ENCODE results near the gene RSRC1. TPM values are rescaled to one million over a fixed set of nuclear protein-coding genes. Genes with fewer than 3 reads are reported as not detected.

Gene RSRC1
- total and polyA plus RNA-seq, 2 of the 8 experiments (the other 6 are each of a cell fraction or from before 2014, with no cell fraction given) = 2.0 to 27.9 TPM

DNA sequence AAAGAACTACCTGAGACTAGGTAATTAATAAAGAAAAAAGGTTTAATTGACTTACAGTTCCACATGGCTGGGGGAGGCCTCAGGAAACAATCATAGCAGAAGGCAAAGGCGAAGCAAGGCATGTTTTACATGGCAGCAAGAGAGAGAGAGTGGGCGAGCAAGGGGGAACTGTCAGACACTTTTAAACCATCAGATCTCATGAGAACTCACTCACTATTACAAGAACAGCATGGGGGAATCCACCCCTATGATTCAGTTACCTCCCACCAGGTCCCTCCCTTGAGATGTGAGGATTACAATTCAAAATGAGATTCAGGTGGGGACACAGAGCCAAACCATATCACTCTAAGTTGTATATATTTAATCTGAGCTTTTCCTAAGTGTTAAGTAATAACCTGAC, 382.1 kb downstream of the RSRC1 start:
- 95% methylated on average over 2 of the region's 2 CpGs; no CpG with 5 or more reads in 1 of the 2 experiments for WGBS, 2 experiments (ENCODE audit: extremely low coverage in 1 of 2, insufficient coverage in 1 of 2, insufficient read length in 1 of 2, insufficient replicate concordance in 2 of 2, low coverage in 1 of 2, low lambda C conversion rate in 2 of 2, missing lambda C conversion rate in 1 of 2)
- Histone ChIP-seq H4K91ac (replicated peaks; ENCODE audit: insufficient read length, low read length) (no peak overlapping the region), H3K79me2 (ENCODE audit: control insufficient read depth in 1 of 2, insufficient read depth in 2 of 2, low read length in 2 of 2) (no peaks in the 10 kb centered on the region), H3K9ac (replicated peaks in 1 of 4; ENCODE audit: extremely low read depth in 1 of 4, low read depth in 3 of 4, low read length in 3 of 4) (no peak overlapping the region), H4K8ac (ENCODE audit: extremely low read depth, insufficient read depth, low read length) (no peak overlapping the region), H3K18ac (ENCODE audit: extremely low read depth, low read length) (no peak overlapping the region), H3K4me1 (replicated peaks in 1 of 4; ENCODE audit: control insufficient read depth in 3 of 4, insufficient read depth in 4 of 4, low read length in 3 of 4) (no peaks in the 10 kb centered on the region), H3K14ac (ENCODE audit: insufficient read length) (no peak overlapping the region), H3K27me3 (replicated peaks in 1 of 4; ENCODE audit: control insufficient read depth in 3 of 4, extremely low read depth in 1 of 4, insufficient read depth in 3 of 4, low read length in 3 of 4) (no peaks in the 10 kb centered on the region; a peak in 1 of 7 replicates), H2AFZ (ENCODE audit: low read length) (no peak overlapping the region), H2BK120ac (replicated peaks; ENCODE audit: low read depth, low read length) (no peak overlapping the region), H3K56ac (replicated peaks; ENCODE audit: insufficient read length, low read depth, low read length) (no peak overlapping the region), H2BK5ac (ENCODE audit: low read depth, low read length) (no peak overlapping the region), H3K23me2 (ENCODE audit: low read depth, low read length) (no peaks in the 10 kb centered on the region), H3K4me2 (ENCODE audit: insufficient read depth in 1 of 2, low read depth in 2 of 2, low read length in 2 of 2) (no peak overlapping the region), H3K27ac (ENCODE audit: low read depth, low read length) (no peak overlapping the region), H3K36me3 (ENCODE audit: control insufficient read depth in 2 of 4, insufficient read depth in 4 of 4, low read length in 3 of 4) (no peaks in the 10 kb centered on the region), H3K79me1 (ENCODE audit: low read depth, low read length) (no peaks in the 10 kb centered on the region), H2BK12ac (ENCODE audit: low read depth, low read length) (no peak overlapping the region), H2BK20ac (ENCODE audit: low read length) (no peak overlapping the region), H3K9me3 (ENCODE audit: insufficient read depth in 2 of 2, low read depth in 1 of 2, low read length in 1 of 2) (no peaks in the 10 kb centered on the region), H4K5ac (ENCODE audit: insufficient read length, low read depth, low read length) (no peak overlapping the region), H4K20me1 (replicated peaks in 1 of 2; ENCODE audit: control insufficient read depth in 1 of 2, insufficient read depth in 2 of 2, low read length in 2 of 2) (no peaks in the 10 kb centered on the region), H2AK5ac (ENCODE audit: low read depth, low read length) (no peak overlapping the region), H2BK15ac (ENCODE audit: low read length) (no peak overlapping the region), H3K23ac (ENCODE audit: insufficient read length) (no peak overlapping the region), H3K4me3 (ENCODE audit: extremely low read depth in 1 of 4, insufficient read depth in 2 of 4, low read depth in 3 of 4, low read length in 4 of 4) (no peak overlapping the region), H3K4ac (replicated peaks; ENCODE audit: insufficient read length, low read depth, low read length) (no peak overlapping the region)
- ChIA-PET POLR2A (ENCODE audit: partially characterized antibody) (no interaction called here), CTCF (ENCODE audit: partially characterized antibody) (interaction anchor here (1.1 kb wide), 1 partner anchor 11 kb away, joined by 3 read pairs; no protein-coding TSS in a partner anchor)
- no peak for DNase-seq (ENCODE audit: low read depth in 1 of 2, low spot score in 2 of 2)
- FAIRE-seq = no peak
- no peak for TF ChIP-seq SUZ12 (IDR thresholded peaks at IDR 0.05; ENCODE audit: low read length)

Measured in H1 (cell line).